Measurements from ENCODE around the gene CAVIN2. TPM values are rescaled to one million over a fixed set of nuclear protein-coding genes. Genes with fewer than 3 reads are reported as not detected.

The CAVIN2 gene
- total and polyA plus RNA-seq, 9 of the 15 experiments (the other 6 are each of a cell fraction or from before 2014, with no cell fraction given), result 20.6 to 92.4 (median 69.0) TPM

- no peak for TF ChIP-seq E2F1 (CRISPR knock-in tag; IDR thresholded peaks at IDR 0.05)
- 0 out of 2 replicates have a peak, but pooled peaks have one; percentile 5 for TF ChIP-seq THRB (CRISPR knock-in tag; conservative IDR thresholded peaks at IDR 0.05)
- peak; percentile 49; the same call in 1 of the 2 replicates for TF ChIP-seq ETS1 (conservative IDR thresholded peaks at IDR 0.05; ENCODE audit: control insufficient read depth, low read depth, low read length)
- TF ChIP-seq POLR2AphosphoS5 (IDR thresholded peaks at IDR 0.05; ENCODE audit: control insufficient read depth, insufficient read depth, low read depth, low read length), result peak; percentile 82; the same call in 1 of the 2 replicates
- peak; percentile 30 for TF ChIP-seq KDM5B (IDR thresholded peaks at IDR 0.05; ENCODE audit: insufficient replicate concordance, low read depth, low read length)
- peak; percentile 78 for TF ChIP-seq NFIC (IDR thresholded peaks at IDR 0.05)
- TF ChIP-seq CEBPB (tag; IDR thresholded peaks at IDR 0.05), result peak; percentile 79
- TF ChIP-seq HES1 (IDR thresholded peaks at IDR 0.05; ENCODE audit: low read depth), result peak; percentile 21; the same call in 1 of the 2 replicates
- TF ChIP-seq NKRF (IDR thresholded peaks at IDR 0.05; ENCODE audit: borderline replicate concordance), result no peak
- peak; percentile 67; the same call in 1 of the 2 replicates for TF ChIP-seq ZBTB2 (IDR thresholded peaks at IDR 0.05)
- no peak for TF ChIP-seq TFAM (CRISPR knock-in tag; conservative IDR thresholded peaks at IDR 0.05)
- 0 out of 2 replicates have a peak, but pooled peaks have one; percentile 21 for TF ChIP-seq ZNF174 (CRISPR knock-in tag; IDR thresholded peaks at IDR 0.05)
- no peak for TF ChIP-seq SETDB1 (IDR thresholded peaks at IDR 0.05; ENCODE audit: low read length)
- peak; percentile 78 for TF ChIP-seq LCOR (CRISPR knock-in tag; IDR thresholded peaks at IDR 0.05)
- TF ChIP-seq KLF6 (CRISPR knock-in tag; IDR thresholded peaks at IDR 0.05; ENCODE audit: borderline replicate concordance), result peak; percentile 38; the same call in 1 of the 2 replicates
- TF ChIP-seq ESRRA (IDR thresholded peaks at IDR 0.05; ENCODE audit: borderline replicate concordance, low read depth), result peak; percentile 81
- peak; percentile 87 for TF ChIP-seq NEUROD1 (IDR thresholded peaks at IDR 0.05; ENCODE audit: borderline replicate concordance, low read depth, low read length, partially characterized antibody)
- peak; percentile 75 for TF ChIP-seq CREM (IDR thresholded peaks at IDR 0.05; ENCODE audit: low read depth)
Observed at GRCh38 chr2:191836853-191837769, 9.8 kb downstream of the CAVIN2 start (continued).

Measured in K562 (cell line).